Esophagus muscularis mucosa (tissue), 3 donors: ENCODE results near the gene SLC6A16.

Experiments
- CTCF ChIP-seq, 3 experiments: fragments of 200-600 bp in 2 of 3; fragments of 450-650 bp in 1 of 3; sonication (generic) in 2 of 3; IDR thresholded peaks; one replicate each; pipeline ENCODE4 v1.5.1; 2017 to 2019; ENCODE audit warnings: antibody characterized with exemption in 3 of 3, mild to moderate bottlenecking in 2 of 3, moderate library complexity in 1 of 3
- EP300 ChIP-seq: sonication (generic); formaldehyde crosslinking; IDR thresholded peaks from one replicate; pipeline ENCODE4 v1.6.1; 2017; ENCODE audit warnings: antibody characterized with exemption

GRCh38 chr19:49247676-49248075, 77.3 kb downstream of the SLC6A16 start:
- TF ChIP-seq CTCF (IDR thresholded peaks at IDR 0.05) (no peak), EP300 (no peak)
